Omental fat pad (tissue), 4 donors: ENCODE data around the gene FRYL. TPM values are rescaled to one million over a fixed set of nuclear protein-coding genes. Genes with fewer than 3 reads are reported as not detected.

Experiments used
- ATAC-seq: fragments of 150-250 bp; one replicate; pipeline ENCODE4 v1.9.1; 2016; ENCODE audit warnings: mild to moderate bottlenecking, moderate library complexity; ENCODE audit not compliant: low FRiP score
- DNase-seq: peaks from one replicate; pipeline ENCODE4 v3.0.0-alpha.2; 2019; ENCODE audit warnings: low spot score
- total RNA-seq, 4 donors: library from RNA; depleted of rRNA; stranded (reverse); fragments of >200 nt; gene quantifications; one replicate each; pipeline ENCODE4 v1.1.0, GENCODE V29; 2016
- TF ChIP-seq, protein P1 (sequence below), 3 donors: fragments of 450-650 bp; IDR thresholded peaks; one replicate each; pipeline ENCODE4 v1.5.1; 2016 to 2017; ENCODE audit warnings: antibody characterized with exemption in 3 of 3, mild to moderate bottlenecking in 3 of 3, moderate library complexity in 2 of 3

FRYL gene
- total RNA-seq, 4 donors from 2014 or later, result 45.2 to 143 (median 48.7) TPM

DNA sequence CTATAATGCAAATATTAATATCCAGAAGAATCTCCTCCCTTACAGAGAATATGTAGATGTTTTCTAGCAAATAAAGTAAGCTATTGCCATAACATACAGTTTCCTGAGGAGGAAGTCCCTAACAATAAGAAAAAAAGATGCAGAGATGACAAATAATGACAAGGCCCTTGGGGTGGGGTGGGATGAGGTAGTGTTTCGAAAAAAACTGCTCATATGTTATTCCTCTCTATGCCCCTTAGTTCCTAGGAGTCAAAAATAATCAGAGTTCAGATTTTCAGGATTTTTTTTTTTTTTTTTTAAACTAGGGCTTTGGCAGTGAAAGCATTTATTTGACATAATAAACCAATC is 191.0 kb downstream of the FRYL start:
- TF ChIP-seq, protein P1, sequence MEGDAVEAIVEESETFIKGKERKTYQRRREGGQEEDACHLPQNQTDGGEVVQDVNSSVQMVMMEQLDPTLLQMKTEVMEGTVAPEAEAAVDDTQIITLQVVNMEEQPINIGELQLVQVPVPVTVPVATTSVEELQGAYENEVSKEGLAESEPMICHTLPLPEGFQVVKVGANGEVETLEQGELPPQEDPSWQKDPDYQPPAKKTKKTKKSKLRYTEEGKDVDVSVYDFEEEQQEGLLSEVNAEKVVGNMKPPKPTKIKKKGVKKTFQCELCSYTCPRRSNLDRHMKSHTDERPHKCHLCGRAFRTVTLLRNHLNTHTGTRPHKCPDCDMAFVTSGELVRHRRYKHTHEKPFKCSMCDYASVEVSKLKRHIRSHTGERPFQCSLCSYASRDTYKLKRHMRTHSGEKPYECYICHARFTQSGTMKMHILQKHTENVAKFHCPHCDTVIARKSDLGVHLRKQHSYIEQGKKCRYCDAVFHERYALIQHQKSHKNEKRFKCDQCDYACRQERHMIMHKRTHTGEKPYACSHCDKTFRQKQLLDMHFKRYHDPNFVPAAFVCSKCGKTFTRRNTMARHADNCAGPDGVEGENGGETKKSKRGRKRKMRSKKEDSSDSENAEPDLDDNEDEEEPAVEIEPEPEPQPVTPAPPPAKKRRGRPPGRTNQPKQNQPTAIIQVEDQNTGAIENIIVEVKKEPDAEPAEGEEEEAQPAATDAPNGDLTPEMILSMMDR (IDR thresholded peaks at IDR 0.05), result no peak
- no peak for ATAC-seq

DNA sequence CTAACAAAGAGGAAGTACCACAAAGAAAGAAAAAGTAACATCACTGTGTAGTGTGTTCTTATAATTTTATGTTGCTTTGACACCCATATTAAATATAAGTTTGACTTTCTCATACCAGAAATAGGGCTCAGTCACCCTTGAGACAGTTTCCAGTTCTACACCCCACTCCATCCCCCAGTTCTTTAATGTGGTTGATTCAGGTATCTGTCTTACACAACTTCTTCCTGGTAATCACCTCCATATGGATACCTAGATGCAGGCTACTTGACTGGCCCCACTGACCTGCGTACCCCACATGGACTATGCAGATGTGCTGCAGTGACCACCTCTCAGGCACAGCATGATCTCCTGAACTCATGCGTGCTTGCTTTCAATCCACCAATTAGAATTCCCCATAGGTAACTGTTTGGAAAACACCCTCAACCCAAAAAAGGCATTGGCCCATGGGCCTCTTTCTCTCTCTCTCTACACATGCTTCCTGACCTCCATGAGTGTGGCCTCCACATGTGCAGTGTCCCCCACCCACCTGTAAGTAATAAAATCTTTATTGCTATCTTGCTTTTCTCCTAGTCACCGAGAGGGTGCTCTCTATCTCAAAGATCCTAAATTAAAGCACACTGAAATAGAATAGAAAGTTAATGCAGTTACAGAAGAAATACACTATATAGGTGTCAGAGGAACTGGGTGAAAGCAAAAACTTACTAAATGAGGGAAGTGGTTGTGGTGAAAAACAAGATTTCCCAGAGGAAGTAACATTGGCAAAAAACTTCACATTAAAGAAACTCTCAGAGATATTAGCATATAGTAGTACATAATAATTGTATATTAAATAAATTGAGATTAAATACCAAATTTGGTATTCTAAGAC is 191.6 kb downstream of the FRYL start:
- DNase-seq (no peak), ATAC-seq (no peak)
- TF ChIP-seq, protein P1 (IDR thresholded peaks at IDR 0.05), result no peak

More for the DNA sequence above, 191.0 kb downstream of the FRYL start:
- DNase-seq, result no peak

DNA sequence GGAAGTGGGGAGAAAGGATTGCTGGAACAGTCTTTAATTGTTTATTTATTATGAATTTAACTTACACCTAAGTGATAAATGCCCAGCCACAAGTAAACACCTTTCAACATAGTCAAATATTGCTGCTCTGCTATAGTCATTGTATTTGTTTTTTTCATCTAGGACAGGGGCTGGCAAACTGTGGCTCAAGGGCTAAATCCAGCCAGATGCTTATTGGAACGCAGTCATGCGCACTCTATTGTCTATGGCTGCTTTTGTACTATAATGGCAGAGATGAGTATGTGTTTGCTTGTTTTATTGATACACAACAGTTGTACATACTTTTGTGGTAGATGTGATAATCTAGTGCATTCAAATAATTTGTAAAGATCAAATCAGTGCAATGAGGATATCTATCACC is 194.7 kb downstream of the FRYL start:
- TF ChIP-seq, protein P1 (IDR thresholded peaks at IDR 0.05), result no peak
- ATAC-seq (no peak), DNase-seq (no peak)

DNA sequence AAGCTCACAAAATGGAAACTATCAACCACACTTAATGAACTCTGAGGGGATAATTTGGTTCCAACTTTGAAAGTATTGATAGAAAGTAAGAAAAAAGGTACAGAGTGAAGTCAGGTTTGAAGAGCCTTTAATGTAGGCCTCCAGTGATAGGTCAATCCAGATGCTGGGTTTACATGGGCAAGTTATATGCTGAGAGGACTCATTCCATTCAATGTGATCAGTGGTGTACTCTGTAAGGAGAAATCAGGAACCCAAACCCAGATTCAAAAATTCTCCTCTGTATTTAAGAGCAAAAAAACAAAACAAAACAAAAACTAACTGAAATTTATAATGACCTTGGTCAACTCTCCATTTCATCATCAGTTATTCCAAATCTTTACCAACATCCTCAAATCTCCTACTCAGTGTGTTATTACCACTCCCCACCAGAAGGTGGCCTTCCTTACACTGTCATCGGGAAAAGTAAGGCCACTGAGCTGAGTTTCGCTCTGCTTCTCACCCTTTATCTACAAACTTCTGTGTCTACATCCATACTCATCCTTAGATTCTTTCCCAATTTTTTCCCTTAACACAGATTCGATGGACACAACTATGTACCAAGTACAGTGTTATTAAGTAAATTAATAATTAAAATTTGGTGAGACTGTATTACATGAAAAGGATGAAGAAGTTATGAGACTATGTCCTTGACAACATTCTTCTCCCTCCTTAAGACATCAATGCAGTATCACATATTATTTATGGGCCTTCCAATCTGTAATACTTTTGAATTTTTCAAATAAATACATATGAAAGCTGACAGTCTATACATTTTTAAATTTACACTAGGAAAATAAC is 201.7 kb downstream of the FRYL start:
- TF ChIP-seq, protein P1 (IDR thresholded peaks at IDR 0.05), result peak in 1 of 3 donors; percentile 40
- DNase-seq (peak; percentile 44), ATAC-seq (peak; percentile 98)

DNA sequence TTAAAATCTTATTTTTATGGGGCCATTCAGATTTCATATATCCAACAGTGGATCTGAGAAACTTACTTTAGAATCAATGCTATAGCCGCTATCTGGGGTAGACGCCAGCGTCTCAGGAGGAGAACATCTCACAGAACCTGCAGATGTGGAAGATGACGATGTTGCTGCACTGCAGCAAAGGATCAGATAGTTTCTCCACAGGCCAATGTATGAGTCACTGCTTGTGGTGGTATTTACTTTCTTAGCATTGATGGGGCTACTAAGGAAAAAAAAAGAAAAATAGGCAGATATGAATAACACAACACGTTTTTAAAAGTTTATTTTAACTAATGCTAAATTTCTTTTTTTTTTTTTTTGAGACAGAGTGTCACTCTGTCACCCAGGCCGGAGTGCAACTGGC is 204.1 kb downstream of the FRYL start:
- no peak for ATAC-seq
- TF ChIP-seq, protein P1 (IDR thresholded peaks at IDR 0.05), result no peak

DNA sequence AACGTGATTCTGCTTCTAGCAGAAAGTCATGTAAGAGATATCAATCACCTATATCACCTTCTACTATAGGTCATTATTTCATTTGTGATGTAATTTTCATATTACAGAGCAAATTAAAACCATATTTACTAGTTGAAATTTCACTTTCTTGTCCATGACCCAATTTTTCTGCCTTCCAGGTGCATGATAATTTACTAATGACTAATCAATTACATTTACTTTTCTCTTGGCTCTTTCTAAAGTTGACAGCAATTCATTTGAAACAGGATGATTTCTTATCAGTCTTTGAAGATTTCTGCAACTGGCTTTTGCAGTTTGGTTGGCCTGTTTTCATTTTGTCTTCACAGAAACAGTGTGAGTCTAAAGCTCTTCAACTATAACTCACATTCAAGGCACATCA is 208.6 kb downstream of the FRYL start:
- ATAC-seq (no peak), DNase-seq (no peak)
- TF ChIP-seq, protein P1 (IDR thresholded peaks at IDR 0.05), result no peak

More for the DNA sequence above, 204.1 kb downstream of the FRYL start:
- DNase-seq, result no peak
